OCI-LY1 (cell line): ENCODE results near the gene FURIN.

Experiments used
- H2AFZ ChIP-seq: fragments of 200-600 bp; sonication (generic), shearing (Covaris generic); 2 replicates; pipeline ENCODE4 v1.6.0; 2014; ENCODE audit warnings: antibody characterized with exemption, mild to moderate bottlenecking, low read length
- H3F3A ChIP-seq: fragments of 200-600 bp; sonication (generic), shearing (Covaris generic); 2 replicates; pipeline ENCODE4 v1.6.0; 2014; ENCODE audit warnings: mild to moderate bottlenecking, antibody characterized with exemption, low read length, moderate library complexity; ENCODE audit not compliant: insufficient read depth
- H3K27ac ChIP-seq: fragments of 200-600 bp; sonication (generic); 2 replicates; pipeline ENCODE4 v1.5.1; 2014; ENCODE audit warnings: low read length, mixed run types, mild to moderate bottlenecking, low read depth; ENCODE audit not compliant: poor library complexity, severe bottlenecking
- H3K27me3 ChIP-seq: fragments of 200-600 bp; sonication (generic); 2 replicates; pipeline ENCODE4 v1.6.0; 2014; ENCODE audit warnings: antibody characterized with exemption, mild to moderate bottlenecking, low read length, moderate library complexity; ENCODE audit not compliant: insufficient read depth
- H3K36me3 ChIP-seq: fragments of 200-600 bp; sonication (generic); 2 replicates; pipeline ENCODE4 v1.6.1; 2014; ENCODE audit warnings: mild to moderate bottlenecking, antibody characterized with exemption, low read length, moderate library complexity, mixed read lengths; ENCODE audit not compliant: insufficient read depth
- H3K4me1 ChIP-seq: fragments of 200-600 bp; sonication (generic); 2 replicates; pipeline ENCODE4 v1.5.1; 2014; ENCODE audit warnings: mild to moderate bottlenecking, low read length, moderate library complexity; ENCODE audit not compliant: insufficient read depth, severe bottlenecking
- H3K4me2 ChIP-seq: fragments of 200-600 bp; sonication (generic), shearing (Covaris generic); 2 replicates; pipeline ENCODE4 v1.6.1; 2014; ENCODE audit warnings: low read length
- H3K4me3 ChIP-seq: fragments of 200-600 bp; sonication (generic); 2 replicates; pipeline ENCODE4 v1.5.1; 2014; ENCODE audit warnings: low read length, low read depth, mild to moderate bottlenecking, mixed read lengths; ENCODE audit not compliant: poor library complexity, severe bottlenecking
- H3K79me2 ChIP-seq: fragments of 200-600 bp; shearing (Covaris generic); 2 replicates; pipeline ENCODE4 v1.6.1; 2016; ENCODE audit warnings: mixed run types, low read length, mixed read lengths; ENCODE audit not compliant: insufficient read depth
- H3K9ac ChIP-seq: fragments of 200-600 bp; sonication (generic), shearing (Covaris generic); 2 replicates; pipeline ENCODE4 v1.6.1; 2014; ENCODE audit warnings: mild to moderate bottlenecking, low read length, mixed read lengths
- H3K9me2 ChIP-seq: fragments of 200-600 bp; sonication (generic), shearing (Covaris generic); 2 replicates; pipeline ENCODE4 v1.6.1; 2014; ENCODE audit warnings: low read depth, mild to moderate bottlenecking, low read length, mixed read lengths
- H3K9me3 ChIP-seq: fragments of 200-600 bp; shearing (Covaris generic); 2 replicates; pipeline ENCODE4 v1.6.1; 2014; ENCODE audit warnings: low read length, mixed read lengths
- H4K20me1 ChIP-seq: fragments of 200-600 bp; sonication (generic), shearing (Covaris generic); 2 replicates; pipeline ENCODE4 v1.6.0; 2016; ENCODE audit warnings: mild to moderate bottlenecking, low read length; ENCODE audit not compliant: insufficient read depth
- EZH2 ChIP-seq: fragments of 200-600 bp; sonication (generic), shearing (Covaris generic); IDR thresholded peaks from 2 replicates; pipeline ENCODE4 v1.8.0; 2017; ENCODE audit warnings: borderline replicate concordance, mixed run types, mild to moderate bottlenecking, antibody characterized with exemption, low read length, moderate library complexity, mixed read lengths
- TF ChIP-seq, protein P1 (sequence below): fragments of 200-600 bp; sonication (generic), shearing (Covaris generic); IDR thresholded peaks from 2 replicates; pipeline ENCODE4 v1.5.1; 2017; ENCODE audit warnings: mild to moderate bottlenecking, antibody characterized with exemption, low read length, moderate library complexity, mixed read lengths

FURIN gene

GRCh38 chr15:90883526-90883975 lies 15.2 kb downstream of the FURIN start:
- Histone ChIP-seq H3F3A (no peaks in the 10 kb centered on the region), H2AFZ (no peak overlapping the region), H3K9ac (no peak overlapping the region), H3K9me2 (no peaks in the 10 kb centered on the region), H3K36me3 (no peaks in the 10 kb centered on the region), H3K79me2 (no peaks in the 10 kb centered on the region), H3K27me3 (no peaks in the 10 kb centered on the region; the same call in 1 of the 2 replicates), H3K9me3 (no peaks in the 10 kb centered on the region), H3K4me2 (no peak overlapping the region; the same call in 1 of the 2 replicates), H4K20me1 (no peaks in the 10 kb centered on the region), H3K4me1 (no peaks in the 10 kb centered on the region), H3K27ac (no peak overlapping the region), H3K4me3 (no peak overlapping the region)
- TF ChIP-seq EZH2: no peak
- TF ChIP-seq, protein P1, sequence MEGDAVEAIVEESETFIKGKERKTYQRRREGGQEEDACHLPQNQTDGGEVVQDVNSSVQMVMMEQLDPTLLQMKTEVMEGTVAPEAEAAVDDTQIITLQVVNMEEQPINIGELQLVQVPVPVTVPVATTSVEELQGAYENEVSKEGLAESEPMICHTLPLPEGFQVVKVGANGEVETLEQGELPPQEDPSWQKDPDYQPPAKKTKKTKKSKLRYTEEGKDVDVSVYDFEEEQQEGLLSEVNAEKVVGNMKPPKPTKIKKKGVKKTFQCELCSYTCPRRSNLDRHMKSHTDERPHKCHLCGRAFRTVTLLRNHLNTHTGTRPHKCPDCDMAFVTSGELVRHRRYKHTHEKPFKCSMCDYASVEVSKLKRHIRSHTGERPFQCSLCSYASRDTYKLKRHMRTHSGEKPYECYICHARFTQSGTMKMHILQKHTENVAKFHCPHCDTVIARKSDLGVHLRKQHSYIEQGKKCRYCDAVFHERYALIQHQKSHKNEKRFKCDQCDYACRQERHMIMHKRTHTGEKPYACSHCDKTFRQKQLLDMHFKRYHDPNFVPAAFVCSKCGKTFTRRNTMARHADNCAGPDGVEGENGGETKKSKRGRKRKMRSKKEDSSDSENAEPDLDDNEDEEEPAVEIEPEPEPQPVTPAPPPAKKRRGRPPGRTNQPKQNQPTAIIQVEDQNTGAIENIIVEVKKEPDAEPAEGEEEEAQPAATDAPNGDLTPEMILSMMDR: no peak

DNA sequence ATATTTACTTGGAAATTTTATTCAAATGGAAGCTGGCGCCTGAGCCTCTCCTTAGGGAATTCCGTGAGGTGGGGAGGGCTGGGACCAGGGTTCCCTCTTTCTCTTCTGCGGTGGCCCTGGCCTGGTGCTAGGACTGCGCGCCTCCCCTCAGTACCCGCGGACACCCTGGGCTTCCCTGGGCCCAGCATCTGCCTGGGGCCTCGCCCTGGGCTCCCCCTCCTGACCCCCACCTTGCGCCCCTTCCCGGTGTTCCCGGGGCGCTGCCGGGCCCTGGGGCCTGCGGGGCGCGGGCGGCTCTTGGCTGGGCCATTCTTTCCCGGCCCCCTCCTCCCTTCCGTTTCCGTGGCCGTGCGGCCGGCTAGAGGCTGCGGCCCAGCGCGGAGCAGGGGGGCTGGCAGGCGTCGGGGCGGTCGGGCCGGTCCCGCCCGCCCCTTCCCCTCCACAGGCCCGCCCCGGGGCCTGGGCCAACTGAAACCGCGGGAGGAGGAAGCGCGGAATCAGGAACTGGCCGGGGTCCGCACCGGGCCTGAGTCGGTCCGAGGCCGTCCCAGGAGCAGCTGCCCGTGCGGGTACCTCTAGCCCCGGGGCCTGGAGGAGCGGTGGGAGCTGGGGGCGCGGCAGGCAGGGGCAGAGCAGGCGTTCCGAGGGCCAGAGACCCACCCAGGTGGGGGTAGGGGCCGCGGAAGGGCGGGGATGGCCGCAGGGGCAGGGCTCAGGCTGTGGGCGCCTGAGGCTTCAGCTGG lies 15.8 kb downstream of the FURIN start, which contains the start of gene FES:
FES (plus strand) TSS at position 529 of the 743 bp plus-strand sequence. CDS start 542 bp downstream, outside the sequence.
- Histone ChIP-seq H4K20me1 (no peaks in the 10 kb centered on the region), H3K9ac (no peak within 1 kb of the TSS), H3F3A (no peaks in the 10 kb centered on the region), H3K27ac (no peak within 1 kb of the TSS), H3K9me2 (no peaks in the 10 kb centered on the region), H3K4me1 (no peaks in the 10 kb centered on the region), H3K4me2 (peak within 1 kb of the TSS; percentile 1; the same call in 1 of the 2 replicates), H3K36me3 (no peaks in the 10 kb centered on the region), H2AFZ (no peak within 1 kb of the TSS), H3K9me3 (no peaks in the 10 kb centered on the region), H3K4me3 (peak within 1 kb of the TSS; percentile 18), H3K79me2 (no peaks in the 10 kb centered on the region), H3K27me3 (no peaks in the 10 kb centered on the region; the same call in 1 of the 2 replicates)
- TF ChIP-seq EZH2: no peak
- TF ChIP-seq, protein P1: no peak

DNA sequence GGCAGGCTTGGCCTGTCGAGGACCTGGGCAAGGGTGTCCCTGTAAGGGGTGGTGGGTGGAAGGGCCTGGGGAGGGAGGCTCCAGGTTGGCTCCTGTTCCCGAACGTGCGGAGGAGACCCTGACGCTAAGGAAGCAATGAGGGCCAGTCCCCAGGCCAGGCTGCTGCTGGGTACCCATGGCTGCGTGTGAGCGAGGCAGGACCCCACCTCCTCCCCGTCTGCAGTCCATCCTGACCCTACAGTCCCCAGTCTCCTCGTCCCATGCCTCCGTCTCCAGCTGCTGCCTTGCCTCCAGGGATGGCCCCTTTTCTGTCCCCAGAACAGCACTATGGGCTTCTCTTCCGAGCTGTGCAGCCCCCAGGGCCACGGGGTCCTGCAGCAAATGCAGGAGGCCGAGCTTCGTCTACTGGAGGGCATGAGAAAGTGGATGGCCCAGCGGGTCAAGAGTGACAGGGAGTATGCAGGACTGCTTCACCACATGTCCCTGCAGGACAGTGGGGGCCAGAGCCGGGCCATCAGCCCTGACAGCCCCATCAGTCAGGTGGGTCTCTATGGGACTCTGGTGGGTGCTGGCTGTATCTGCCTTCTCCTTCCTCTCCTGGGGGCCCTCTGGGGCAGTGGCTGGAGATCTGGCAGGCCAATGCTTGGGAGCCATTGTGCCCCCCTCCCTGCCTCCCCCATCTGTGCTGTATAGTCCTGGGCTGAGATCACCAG lies 16.5 kb downstream of the FURIN start:
- H4K20me1 ChIP-seq: no peaks in the 10 kb centered on the region
- no peaks in the 10 kb centered on the region for H3K4me1 ChIP-seq
- no peak overlapping the region for H3K9ac ChIP-seq
- H3F3A ChIP-seq: no peaks in the 10 kb centered on the region
- H3K27me3 ChIP-seq: no peaks in the 10 kb centered on the region; the same call in 1 of the 2 replicates
- no peak overlapping the region for H3K4me3 ChIP-seq
- H3K36me3 ChIP-seq: no peaks in the 10 kb centered on the region
- no peaks in the 10 kb centered on the region for H3K79me2 ChIP-seq
- no peak overlapping the region for H3K27ac ChIP-seq
- H3K9me3 ChIP-seq: no peaks in the 10 kb centered on the region
- TF ChIP-seq EZH2: no peak
- TF ChIP-seq, protein P1: no peak
- no peaks in the 10 kb centered on the region for H3K9me2 ChIP-seq
- H2AFZ ChIP-seq: no peak overlapping the region
- peak overlapping the region; percentile 1; the same call in 1 of the 2 replicates for H3K4me2 ChIP-seq
